Effector memory CD4-positive, alpha-beta T cell (primary cell): ENCODE results near the gene MRTFB.

Experiments
- DNase-seq, 3 donors: peaks; one replicate each; pipeline ENCODE4 v3.0.0-alpha.2; 2020
- H3K27ac ChIP-seq: 2 replicates; pipeline ENCODE4 v1.7.0; 2013; ENCODE audit warnings: mild to moderate bottlenecking, low read length, moderate library complexity; ENCODE audit not compliant: insufficient read depth, poor library complexity, severe bottlenecking
- H3K27me3 ChIP-seq: replicated peaks from 2 replicates; pipeline ENCODE4 v1.7.0; 2013; ENCODE audit warnings: mild to moderate bottlenecking, low read length; ENCODE audit not compliant: insufficient read depth, control insufficient read depth, poor library complexity, severe bottlenecking
- H3K36me3 ChIP-seq: 2 replicates; pipeline ENCODE4 v1.7.0; 2013; ENCODE audit warnings: mild to moderate bottlenecking, low read length, moderate library complexity; ENCODE audit not compliant: control insufficient read depth, insufficient read depth
- H3K4me1 ChIP-seq: 2 replicates; pipeline ENCODE4 v1.7.0; 2013; ENCODE audit warnings: low read length, mild to moderate bottlenecking; ENCODE audit not compliant: control insufficient read depth, insufficient read depth, poor library complexity, severe bottlenecking
- H3K4me3 ChIP-seq: 2 replicates; pipeline ENCODE4 v1.7.0; 2013; ENCODE audit warnings: low read length, low read depth, mild to moderate bottlenecking; ENCODE audit not compliant: insufficient read depth, poor library complexity, severe bottlenecking
- H3K9me3 ChIP-seq: 2 replicates; pipeline ENCODE4 v1.7.0; 2013; ENCODE audit warnings: mild to moderate bottlenecking, low read length, moderate library complexity; ENCODE audit not compliant: control insufficient read depth

MRTFB gene

DNA sequence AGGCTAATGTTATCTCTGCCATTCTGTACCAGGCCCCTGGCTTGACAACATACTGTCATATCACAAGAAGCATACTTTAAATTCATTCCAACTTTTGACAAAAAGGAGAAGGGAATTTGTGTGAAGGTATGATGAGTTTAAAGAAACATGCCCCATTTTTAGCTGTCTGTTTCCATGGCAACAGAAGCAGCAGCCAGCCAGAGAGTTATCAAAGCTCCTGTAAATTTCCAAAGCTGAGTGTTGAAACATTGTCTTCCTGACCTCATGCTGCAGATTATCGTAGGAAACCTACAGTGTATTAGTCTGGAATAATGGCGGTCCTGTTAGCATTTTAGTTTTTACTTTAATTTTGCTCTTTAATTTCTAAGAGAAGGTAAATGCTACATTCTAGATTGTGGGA is 124.9 kb downstream of the MRTFB start:
- no peak overlapping the region for H3K4me3 ChIP-seq
- no peaks in the 10 kb centered on the region for H3K4me1 ChIP-seq
- no peak overlapping the region for H3K27ac ChIP-seq
- no peaks in the 10 kb centered on the region for H3K27me3 ChIP-seq
- no peaks in the 10 kb centered on the region for H3K9me3 ChIP-seq
- DNase-seq = no peak
- no peaks in the 10 kb centered on the region for H3K36me3 ChIP-seq

DNA sequence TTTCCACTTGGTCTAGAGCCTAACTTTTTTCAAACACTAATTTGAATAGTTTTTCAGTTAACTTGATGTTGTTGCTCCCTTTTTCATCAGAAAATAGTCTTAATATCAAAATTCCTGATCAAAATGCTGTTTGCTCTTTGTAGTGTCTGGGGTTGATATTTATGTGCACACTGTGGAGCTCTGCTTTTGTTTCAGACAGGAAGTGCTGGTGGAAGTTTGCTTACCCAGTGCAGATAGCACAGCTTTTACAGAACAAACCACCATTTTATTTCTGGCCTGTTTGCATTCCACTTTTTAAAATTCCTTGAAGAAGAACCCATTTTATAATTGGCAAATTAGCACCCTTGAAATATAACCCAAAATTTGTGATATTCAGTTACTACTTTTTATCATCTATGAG is 125.4 kb downstream of the MRTFB start:
- no peaks in the 10 kb centered on the region for H3K27me3 ChIP-seq
- no peaks in the 10 kb centered on the region for H3K4me1 ChIP-seq
- DNase-seq = no peak
- no peak overlapping the region for H3K27ac ChIP-seq
- H3K36me3 ChIP-seq = no peaks in the 10 kb centered on the region
- no peak overlapping the region for H3K4me3 ChIP-seq
- H3K9me3 ChIP-seq = no peaks in the 10 kb centered on the region

DNA sequence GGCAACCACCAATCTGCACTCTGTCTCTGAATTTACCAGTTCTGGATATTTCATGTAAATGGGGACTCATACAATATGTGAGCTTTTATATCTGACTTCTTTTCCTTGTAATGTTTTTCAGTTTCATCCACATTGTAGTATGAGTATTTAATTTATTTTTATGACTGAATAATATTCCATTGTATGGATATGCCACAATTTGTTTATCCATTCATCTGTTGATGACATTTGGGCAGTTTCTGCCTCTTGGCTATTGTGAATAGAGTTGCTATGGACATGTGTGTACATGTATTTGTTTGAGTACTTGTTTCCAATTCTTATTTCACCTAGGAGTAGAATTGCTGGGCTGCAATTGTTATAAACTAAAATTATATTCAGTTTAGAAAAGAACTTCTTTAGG is 126.9 kb downstream of the MRTFB start:
- Histone ChIP-seq H3K9me3 (no peaks in the 10 kb centered on the region), H3K27me3 (no peaks in the 10 kb centered on the region), H3K27ac (no peak overlapping the region), H3K4me1 (no peaks in the 10 kb centered on the region), H3K36me3 (no peaks in the 10 kb centered on the region), H3K4me3 (no peak overlapping the region)
- no peak for DNase-seq

DNA sequence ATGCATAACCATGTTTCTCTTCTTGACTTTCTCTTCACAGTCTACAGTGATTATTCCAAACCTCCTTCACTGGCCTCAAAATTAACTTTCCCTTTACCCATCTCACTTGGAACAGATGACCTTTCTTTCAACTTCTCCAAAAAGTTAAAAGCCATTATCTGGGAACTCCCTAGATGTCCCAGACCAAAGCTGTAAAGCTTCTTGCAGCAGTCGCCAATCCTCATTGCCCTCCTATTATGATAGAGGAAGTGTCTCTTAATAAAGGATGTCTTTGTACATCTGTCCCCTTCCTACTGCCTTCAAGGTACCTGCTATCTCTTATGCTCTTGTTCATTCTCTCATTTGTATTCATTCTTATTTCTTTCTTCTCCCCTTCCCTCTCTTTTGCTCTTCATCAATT is 127.5 kb downstream of the MRTFB start:
- H3K9me3 ChIP-seq = no peaks in the 10 kb centered on the region
- peaks cover 3% of the 10 kb centered on the region for H3K36me3 ChIP-seq
- no peaks in the 10 kb centered on the region for H3K27me3 ChIP-seq
- no peak overlapping the region for H3K27ac ChIP-seq
- DNase-seq = no peak
- H3K4me3 ChIP-seq = no peak overlapping the region
- H3K4me1 ChIP-seq = no peaks in the 10 kb centered on the region

- H3K27me3 ChIP-seq = no peaks in the 10 kb centered on the region
- peaks cover 3% of the 10 kb centered on the region for H3K36me3 ChIP-seq
- H3K27ac ChIP-seq = no peak overlapping the region
- H3K4me3 ChIP-seq = no peak overlapping the region
- no peaks in the 10 kb centered on the region for H3K9me3 ChIP-seq
- no peak for DNase-seq
- H3K4me1 ChIP-seq = no peaks in the 10 kb centered on the region
Observed at GRCh38 chr16:14199199-14199598, 128.1 kb downstream of the MRTFB start.

GRCh38 chr16:14199624-14200023 is 128.5 kb downstream of the MRTFB start:
- H3K4me3 ChIP-seq = no peak overlapping the region
- peaks cover 3% of the 10 kb centered on the region for H3K36me3 ChIP-seq
- H3K4me1 ChIP-seq = no peaks in the 10 kb centered on the region
- DNase-seq = no peak
- H3K27me3 ChIP-seq = no peaks in the 10 kb centered on the region
- no peak overlapping the region for H3K27ac ChIP-seq
- H3K9me3 ChIP-seq = no peaks in the 10 kb centered on the region

GRCh38 chr16:14202095-14202494 is 131.0 kb downstream of the MRTFB start:
- no peaks in the 10 kb centered on the region for H3K9me3 ChIP-seq
- no peak overlapping the region for H3K27ac ChIP-seq
- no peaks in the 10 kb centered on the region for H3K4me1 ChIP-seq
- H3K36me3 ChIP-seq = peaks cover 3% of the 10 kb centered on the region
- DNase-seq = no peak
- H3K4me3 ChIP-seq = no peak overlapping the region
- H3K27me3 ChIP-seq = no peaks in the 10 kb centered on the region

DNA sequence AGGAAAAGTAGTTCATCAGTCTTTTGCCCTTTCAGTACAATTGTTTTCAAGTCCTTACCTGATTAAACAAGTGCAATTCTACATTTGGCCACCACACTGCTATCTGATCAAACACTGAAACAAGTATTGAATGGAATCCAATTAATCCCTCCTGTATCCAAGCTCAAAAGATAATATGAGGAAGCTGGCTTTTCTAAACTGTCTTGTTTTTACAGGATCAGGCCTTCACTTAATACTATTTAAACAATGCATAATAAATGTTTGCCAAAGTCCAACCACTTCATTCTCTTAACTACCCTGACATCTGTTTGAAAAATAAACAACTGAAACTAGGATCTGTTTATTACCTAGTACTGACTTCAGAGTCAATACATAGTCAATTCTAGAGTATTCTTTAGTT is 131.6 kb downstream of the MRTFB start:
- DNase-seq = no peak

GRCh38 chr16:14203166-14203565 is 132.0 kb downstream of the MRTFB start:
- no peak for DNase-seq
- H3K4me1 ChIP-seq = no peaks in the 10 kb centered on the region
- peaks cover 3% of the 10 kb centered on the region for H3K36me3 ChIP-seq
- no peaks in the 10 kb centered on the region for H3K27me3 ChIP-seq
- no peak overlapping the region for H3K27ac ChIP-seq
- no peaks in the 10 kb centered on the region for H3K9me3 ChIP-seq
- no peak overlapping the region for H3K4me3 ChIP-seq

More for the DNA sequence above, 131.6 kb downstream of the MRTFB start:
- peaks cover 3% of the 10 kb centered on the region for H3K36me3 ChIP-seq
- no peak overlapping the region for H3K27ac ChIP-seq
- H3K4me1 ChIP-seq = no peaks in the 10 kb centered on the region
- H3K4me3 ChIP-seq = no peak overlapping the region
- no peaks in the 10 kb centered on the region for H3K9me3 ChIP-seq
- no peaks in the 10 kb centered on the region for H3K27me3 ChIP-seq

GRCh38 chr16:14205666-14206065 is 134.5 kb downstream of the MRTFB start:
- Histone ChIP-seq H3K4me1 (no peaks in the 10 kb centered on the region), H3K27me3 (no peaks in the 10 kb centered on the region), H3K36me3 (peaks cover 3% of the 10 kb centered on the region), H3K27ac (no peak overlapping the region), H3K9me3 (no peaks in the 10 kb centered on the region), H3K4me3 (no peak overlapping the region)
- no peak for DNase-seq
